Measurements from ENCODE around the gene ADAMTSL4. TPM values are rescaled to one million over a fixed set of nuclear protein-coding genes. Genes with fewer than 3 reads are reported as not detected.

The ADAMTSL4 gene
- total RNA-seq, 1 donor from 2014 or later = 80.3 TPM

DNA sequence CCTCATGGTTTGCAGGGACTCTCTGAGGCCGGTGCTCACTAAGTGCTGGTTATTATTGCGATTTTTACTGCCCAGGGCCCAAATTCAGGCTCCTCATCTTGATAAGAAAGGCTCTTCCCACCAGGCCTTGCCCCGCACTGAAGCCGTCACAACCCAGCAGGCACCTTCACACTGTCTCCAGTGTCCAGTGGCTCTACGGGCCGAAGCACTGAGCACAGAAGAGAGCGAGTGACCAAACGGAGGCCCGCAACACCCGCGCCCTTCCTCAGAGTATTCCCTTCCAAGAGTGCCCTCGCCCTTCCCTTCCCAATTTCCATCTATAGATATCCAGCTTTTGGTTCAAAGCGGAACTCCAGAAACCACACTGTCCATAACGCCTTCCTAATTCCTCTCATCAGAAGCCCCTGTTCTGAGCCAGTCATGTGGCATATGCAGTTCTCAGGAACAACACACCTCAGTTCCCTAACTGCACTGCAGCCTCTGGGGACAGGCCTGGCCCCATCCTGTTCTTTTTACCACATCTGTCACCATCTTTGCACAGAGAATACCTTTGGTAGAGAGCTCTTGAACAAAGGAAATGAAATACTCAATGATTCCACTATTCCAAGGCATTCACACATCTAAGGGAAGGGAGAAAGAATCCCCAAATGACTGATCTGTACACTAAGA, 18.6 kb upstream of the ADAMTSL4 start:
- ATAC-seq = no peak
- DNase-seq (ENCODE audit: missing footprints) = no peak
- intact Hi-C loops (cut with DNase I) = loop anchor here (5.0 kb wide), 1 partner anchor 168 kb away; the partner anchor contains the start of gene RPRD2

- ATAC-seq = no peak
- DNase-seq (ENCODE audit: missing footprints) = no peak
- intact Hi-C loops (cut with DNase I) = loop anchor here (1.0 to 5.0 kb wide), 3 partner anchors 18 to 171 kb away; partner anchors contain the start of genes FALEC, RPRD2 and TARS2
Measured at GRCh38 chr1:150532860-150533259, 16.3 kb upstream of the ADAMTSL4 start.

DNA sequence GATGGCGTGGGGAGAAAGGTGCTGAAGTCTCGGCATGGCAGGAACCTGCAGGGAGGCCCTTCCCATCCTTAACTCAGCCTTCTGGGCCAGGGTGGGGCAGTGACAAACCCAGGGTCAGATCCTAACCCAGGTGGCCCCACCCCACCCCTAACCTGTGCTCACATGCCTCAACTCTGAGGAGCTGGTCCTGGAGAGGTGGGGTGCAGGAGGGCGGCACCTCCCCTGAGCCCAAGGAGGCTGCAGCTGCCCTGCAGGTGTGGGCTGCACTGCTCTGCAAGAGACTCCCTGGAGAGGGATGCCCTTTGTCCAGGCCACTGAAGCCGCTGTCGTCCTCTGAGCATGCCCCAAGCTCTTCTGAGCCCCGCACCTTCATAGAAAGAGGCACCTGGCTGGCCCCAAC, 15.2 kb upstream of the ADAMTSL4 start:
- no peak for ATAC-seq
- intact Hi-C loops (cut with DNase I) = loop anchor here (5.0 kb wide), 1 partner anchor 172 kb away; the partner anchor contains the start of gene RPRD2
- DNase-seq (ENCODE audit: missing footprints) = no peak

DNA sequence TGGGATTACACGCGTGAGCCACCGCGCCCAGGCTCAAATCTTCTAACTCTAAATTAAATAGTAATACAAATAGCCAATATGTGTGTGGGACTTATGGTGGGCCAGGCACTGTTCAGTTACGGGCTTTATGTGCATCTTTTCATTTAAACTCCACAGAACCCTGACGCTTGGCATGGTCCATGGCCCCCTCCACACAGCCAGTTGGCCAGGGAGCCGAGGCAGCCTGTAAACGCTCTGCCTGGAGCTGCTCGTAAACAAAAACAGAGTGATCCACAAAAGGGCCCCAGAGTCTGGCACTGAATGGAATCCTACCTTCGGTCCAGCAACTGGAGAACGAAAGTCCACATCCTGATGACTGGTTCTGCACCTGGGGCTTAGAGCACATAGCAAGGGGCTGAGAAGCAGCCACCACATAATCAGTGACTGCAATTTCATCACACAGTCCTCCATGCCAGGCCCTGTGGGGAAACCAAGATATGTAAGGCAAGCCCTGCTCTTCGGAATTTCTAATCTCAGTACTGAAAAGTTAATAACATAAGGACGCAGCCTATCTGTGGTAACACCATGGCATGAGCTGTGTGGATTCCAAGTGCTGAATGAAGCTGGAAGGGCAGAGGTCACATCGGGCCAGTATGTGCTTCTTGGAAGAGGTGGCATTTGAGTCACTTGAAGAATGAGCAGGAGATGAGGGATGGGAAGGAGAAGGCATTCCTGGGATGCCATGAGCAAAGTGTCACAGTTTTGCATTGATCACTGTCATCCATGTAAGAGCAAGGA, 13.5 kb upstream of the ADAMTSL4 start:
- ATAC-seq (no peak), DNase-seq (ENCODE audit: missing footprints) (no peak)
- intact Hi-C loops (cut with DNase I) = no loop called here

GRCh38 chr1:150536836-150537731, 12.1 kb upstream of the ADAMTSL4 start:
- intact Hi-C loops (cut with DNase I) = no loop called here
- DNase-seq (ENCODE audit: missing footprints) = no peak
- no peak for ATAC-seq

DNA sequence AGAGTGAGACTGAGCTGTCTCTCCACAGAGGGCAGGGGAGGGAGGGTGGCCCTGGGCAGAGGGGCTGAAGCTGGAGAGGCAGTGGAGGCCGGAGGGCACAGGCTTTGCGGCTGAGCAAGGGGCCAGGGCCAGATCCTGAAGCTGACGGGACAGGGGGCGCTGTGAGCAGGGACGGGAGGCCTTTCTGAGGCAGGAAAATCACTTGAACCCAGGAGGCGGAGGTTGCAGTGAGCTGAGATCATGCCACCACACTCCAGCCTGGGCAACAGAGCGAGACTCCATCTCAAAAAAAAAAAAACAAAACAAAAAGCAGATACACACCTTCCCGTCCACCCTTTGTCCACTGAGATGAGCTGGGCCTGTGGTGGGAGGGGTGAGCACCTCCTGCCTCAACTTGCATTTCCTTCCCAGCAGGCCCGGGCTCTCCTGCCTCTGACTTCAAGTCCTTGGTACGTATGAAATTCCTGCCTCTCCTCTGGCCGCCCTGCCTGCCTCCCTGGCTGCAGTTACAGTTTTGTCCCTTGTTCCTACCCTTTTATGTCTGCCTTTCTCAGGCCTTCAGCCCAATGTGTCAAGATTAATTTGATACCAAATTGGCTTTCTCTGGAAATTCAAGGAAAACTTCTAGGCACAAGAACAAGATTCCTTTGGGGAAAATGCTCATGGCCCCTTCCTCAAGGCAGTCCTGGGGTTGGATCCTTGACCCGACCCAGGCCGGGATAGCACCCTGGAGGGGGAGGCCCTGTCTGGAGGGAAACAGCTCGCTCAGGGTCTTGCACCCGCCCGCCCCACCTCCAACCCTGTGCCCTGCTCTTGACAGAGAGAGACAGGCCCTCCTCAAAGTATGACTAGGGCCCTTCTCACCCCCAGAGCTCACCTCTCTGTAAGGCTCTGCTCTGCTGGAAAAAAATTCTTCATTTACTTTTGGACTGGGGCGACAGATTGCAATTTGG, 11.2 kb upstream of the ADAMTSL4 start:
- ATAC-seq (no peak), DNase-seq (ENCODE audit: missing footprints) (peak; percentile 68)
- intact Hi-C loops (cut with DNase I) = no loop called here

GRCh38 chr1:150543500-150544143, 5.6 kb upstream of the ADAMTSL4 start:
- no peak for DNase-seq (ENCODE audit: missing footprints)
- ATAC-seq = peak; percentile 81
- intact Hi-C loops (cut with DNase I) = no loop called here

- ATAC-seq = peak; percentile 32
- no peak for DNase-seq (ENCODE audit: missing footprints)
- intact Hi-C loops (cut with DNase I) = no loop called here
Measured at GRCh38 chr1:150544204-150544603, 5.0 kb upstream of the ADAMTSL4 start.

DNA sequence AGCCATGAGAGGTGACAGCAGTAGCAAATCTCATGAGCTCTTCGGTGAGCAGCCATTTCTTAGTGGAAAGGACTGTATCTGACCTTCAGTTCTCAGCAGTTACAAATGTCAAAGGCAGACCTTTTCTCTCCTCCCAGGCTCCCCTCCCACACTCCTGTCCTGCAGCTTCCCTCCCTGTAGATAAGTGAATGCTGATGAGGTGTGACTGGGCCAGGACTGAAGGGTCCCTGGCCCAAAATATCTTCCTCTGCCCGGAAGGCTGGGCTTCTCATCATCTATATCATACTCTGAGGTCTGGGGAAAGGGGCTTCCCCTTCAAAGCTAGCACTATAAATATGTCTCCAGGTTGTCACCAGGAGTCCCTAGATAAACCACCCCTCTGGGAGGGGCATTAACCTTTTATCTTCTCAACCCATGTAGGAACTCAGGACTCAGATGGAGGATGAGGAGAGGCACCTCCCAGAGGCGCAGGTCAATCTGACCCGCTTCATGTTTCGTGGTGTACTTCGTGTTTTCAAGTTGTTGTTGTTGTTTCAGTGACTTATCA, 3.6 kb upstream of the ADAMTSL4 start:
- no peak for ATAC-seq
- DNase-seq (ENCODE audit: missing footprints) = no peak
- intact Hi-C loops (cut with DNase I) = no loop called here

GRCh38 chr1:150546294-150546937, 2.8 kb upstream of the ADAMTSL4 start:
- no peak for DNase-seq (ENCODE audit: missing footprints)
- intact Hi-C loops (cut with DNase I) = no loop called here
- no peak for ATAC-seq

DNA sequence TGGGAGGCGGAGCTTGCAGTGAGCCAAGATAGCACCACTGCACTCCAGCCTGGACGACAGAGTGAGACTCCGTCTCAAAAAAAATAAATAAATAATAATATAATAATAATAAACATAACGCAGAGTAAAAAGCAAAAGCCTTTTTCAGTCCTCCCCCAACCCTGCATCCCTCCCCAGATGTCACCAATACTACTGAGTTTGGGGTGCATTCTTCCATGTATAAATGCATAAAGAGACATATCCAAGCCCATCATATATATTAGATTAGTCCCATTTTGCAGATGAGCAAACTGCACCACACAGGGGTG, 930 bp upstream of the ADAMTSL4 start:
- intact Hi-C loops (cut with DNase I) = no loop called here
- no peak for ATAC-seq

GRCh38 chr1:150549496-150550221, 451 bp downstream of the ADAMTSL4 start:
- ATAC-seq = peak; percentile 6
- intact Hi-C loops (cut with DNase I) = no loop called here
- DNase-seq (ENCODE audit: missing footprints) = no peak

More for the DNA sequence above, 930 bp upstream of the ADAMTSL4 start:
- DNase-seq (ENCODE audit: missing footprints) = no peak

DNA sequence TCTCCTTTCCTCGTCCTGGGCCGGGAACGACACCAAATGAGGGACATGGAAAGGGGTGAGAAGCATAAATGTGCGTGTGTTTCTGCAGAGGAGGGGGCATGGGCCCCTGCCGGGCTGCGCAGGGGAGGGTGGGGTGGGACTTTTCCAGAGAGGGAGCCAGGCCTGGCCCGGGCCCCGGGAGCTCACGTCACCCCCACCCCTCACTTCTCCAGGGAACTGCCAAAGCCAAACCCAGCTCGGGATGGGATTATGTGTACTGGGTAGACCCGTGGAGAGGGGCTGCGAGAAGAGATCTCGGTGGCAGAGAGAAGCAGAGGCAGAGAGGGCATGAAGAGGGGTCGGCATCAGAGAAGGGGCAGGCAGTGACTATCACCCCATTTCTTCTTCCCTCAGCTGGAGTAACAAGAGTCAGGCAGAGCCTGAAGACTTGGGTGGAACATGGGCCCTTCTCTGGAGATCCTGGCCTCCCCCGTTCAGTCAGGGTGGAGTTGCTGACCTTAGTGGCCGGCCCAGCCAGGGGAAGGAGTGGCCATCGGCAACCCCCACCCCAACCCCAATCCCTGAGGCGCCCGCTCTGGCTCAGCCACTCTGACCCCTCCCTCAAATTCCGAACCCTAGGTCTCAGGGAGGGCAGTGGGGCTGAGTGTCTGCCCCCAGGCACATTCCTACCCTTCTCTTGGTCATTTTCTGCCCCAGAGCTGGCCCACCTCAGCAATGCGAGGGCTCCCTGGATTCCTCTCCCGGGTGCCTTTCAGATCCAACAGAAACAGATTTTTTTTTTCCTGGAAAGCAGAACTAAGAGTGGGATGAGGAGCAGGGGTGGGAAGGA, 1.2 kb downstream of the ADAMTSL4 start:
- intact Hi-C loops (cut with DNase I) = no loop called here
- ATAC-seq = peak; percentile 38
- no peak for DNase-seq (ENCODE audit: missing footprints)

GRCh38 chr1:150551051-150551783, 2.0 kb downstream of the ADAMTSL4 start:
- ATAC-seq = no peak
- intact Hi-C loops (cut with DNase I) = no loop called here
- DNase-seq (ENCODE audit: missing footprints) = peak; percentile 34

- no peak for DNase-seq (ENCODE audit: missing footprints)
- intact Hi-C loops (cut with DNase I) = no loop called here
- no peak for ATAC-seq
Measured at GRCh38 chr1:150551784-150552127, 2.5 kb downstream of the ADAMTSL4 start.

Measured in Right ventricle myocardium inferior (tissue), 1 donor.